G401.6 (cell line): ENCODE results near the gene NBL1.
"Not testable (repeated sequence)": the region's sequence is repeated elsewhere in the genome, so short reads cannot be mapped to it uniquely, and the experiment has no call there.

Experiments used
- FAIRE-seq: peaks from 2 replicates; lab custom pipeline; 2012; peaks lifted over from hg19 to GRCh38; lab: Jason Lieb, UNC

The NBL1 gene

GRCh38 chr1:19622204-19622603 is 21.9 kb upstream of the NBL1 start:
- no peak for FAIRE-seq

- FAIRE-seq = no peak
Observed at GRCh38 chr1:19623523-19623922, 20.6 kb upstream of the NBL1 start.

GRCh38 chr1:19625291-19625937 is 18.7 kb upstream of the NBL1 start:
- FAIRE-seq = no peak

GRCh38 chr1:19628879-19629278 is 15.2 kb upstream of the NBL1 start:
- no peak for FAIRE-seq

GRCh38 chr1:19629357-19629756 is 14.8 kb upstream of the NBL1 start:
- FAIRE-seq = no peak

GRCh38 chr1:19630192-19630591 is 13.9 kb upstream of the NBL1 start:
- not testable (repeated sequence) for FAIRE-seq

GRCh38 chr1:19630720-19631395 is 13.3 kb upstream of the NBL1 start:
- FAIRE-seq = no peak

- no peak for FAIRE-seq
Observed at GRCh38 chr1:19632211-19632610, 11.9 kb upstream of the NBL1 start.

GRCh38 chr1:19633106-19633505 is 11.0 kb upstream of the NBL1 start:
- FAIRE-seq = no peak

GRCh38 chr1:19635064-19635463 is 9.0 kb upstream of the NBL1 start:
- FAIRE-seq = not testable (repeated sequence)

- no peak for FAIRE-seq
Observed at GRCh38 chr1:19635646-19636045, 8.5 kb upstream of the NBL1 start.

GRCh38 chr1:19636065-19636464 is 8.0 kb upstream of the NBL1 start:
- FAIRE-seq = no peak

- not testable (repeated sequence) for FAIRE-seq
Observed at GRCh38 chr1:19636749-19637148, 7.4 kb upstream of the NBL1 start.

- no peak for FAIRE-seq
Observed at GRCh38 chr1:19637606-19638005, 6.5 kb upstream of the NBL1 start.

- not testable (repeated sequence) for FAIRE-seq
Observed at GRCh38 chr1:19639228-19639627, 4.9 kb upstream of the NBL1 start.

GRCh38 chr1:19639999-19640362 is 4.1 kb upstream of the NBL1 start:
- FAIRE-seq = no peak

- FAIRE-seq = no peak
Observed at GRCh38 chr1:19640363-19641316, 3.5 kb upstream of the NBL1 start.

- FAIRE-seq = no peak
Observed at GRCh38 chr1:19643121-19643520, 990 bp upstream of the NBL1 start.

- no peak for FAIRE-seq
Observed at GRCh38 chr1:19644395-19644680, 227 bp downstream of the NBL1 start.

GRCh38 chr1:19644681-19645410 is 735 bp downstream of the NBL1 start:
- no peak for FAIRE-seq

GRCh38 chr1:19645411-19646251 is 1.5 kb downstream of the NBL1 start:
- FAIRE-seq = no peak
